Smooth muscle cell (in vitro differentiated cells): ENCODE measurements around the gene MDM4. TPM values are rescaled to one million over a fixed set of nuclear protein-coding genes. Genes with fewer than 3 reads are reported as not detected.

Source experiments
- DNase-seq: peaks from one replicate; lab custom pipeline; 2025; ENCODE audit not compliant: unreplicated experiment; lab: John Stamatoyannopoulos, UW
- H2AFZ ChIP-seq: fragments of 200-600 bp; sonication (generic); 2 replicates; pipeline ENCODE4 v1.6.0; 2016; ENCODE audit warnings: antibody characterized with exemption, low read depth, mild to moderate bottlenecking
- H3F3A ChIP-seq: fragments of 200-600 bp; sonication (generic); 2 replicates; pipeline ENCODE4 v1.6.0; 2017; ENCODE audit warnings: antibody characterized with exemption, low read depth
- H3K27ac ChIP-seq: fragments of 200-600 bp; sonication (generic); 2 replicates; pipeline ENCODE4 v1.5.1; 2016; ENCODE audit warnings: low read depth, mild to moderate bottlenecking
- H3K27me3 ChIP-seq: fragments of 200-600 bp; sonication (generic); 2 replicates; pipeline ENCODE4 v1.6.1; 2016; ENCODE audit warnings: low read depth, mild to moderate bottlenecking
- H3K36me3 ChIP-seq: fragments of 200-600 bp; sonication (generic); 2 replicates; pipeline ENCODE4 v1.5.1; 2016; ENCODE audit warnings: low read depth
- H3K4me1 ChIP-seq: fragments of 200-600 bp; sonication (generic); 2 replicates; pipeline ENCODE4 v1.5.1; 2016; ENCODE audit warnings: low read depth
- H3K4me2 ChIP-seq: fragments of 200-600 bp; sonication (generic); 2 replicates; pipeline ENCODE4 v1.6.0; 2016; ENCODE audit warnings: mild to moderate bottlenecking
- H3K4me3 ChIP-seq: fragments of 200-600 bp; sonication (generic); 2 replicates; pipeline ENCODE4 v1.5.1; 2016; ENCODE audit warnings: mild to moderate bottlenecking
- H3K79me2 ChIP-seq: fragments of 200-600 bp; sonication (generic); 2 replicates; pipeline ENCODE4 v1.6.0; 2016; ENCODE audit warnings: low read depth, mild to moderate bottlenecking
- H3K9ac ChIP-seq: fragments of 200-600 bp; sonication (generic); 2 replicates; pipeline ENCODE4 v1.6.0; 2016; ENCODE audit warnings: low read depth
- H3K9me3 ChIP-seq: fragments of 200-600 bp; sonication (generic); replicated peaks from 2 replicates; pipeline ENCODE4 v1.5.1; 2016; ENCODE audit warnings: low read depth
- H4K20me1 ChIP-seq: fragments of 200-600 bp; sonication (generic); 2 replicates; pipeline ENCODE4 v1.6.0; 2016; ENCODE audit warnings: low read depth
- CTCF ChIP-seq: fragments of 200-600 bp; sonication (generic); IDR thresholded peaks from 2 replicates; pipeline ENCODE4 v1.5.1; 2017; ENCODE audit warnings: borderline replicate concordance, mild to moderate bottlenecking, antibody characterized with exemption; ENCODE audit not compliant: insufficient read depth, poor library complexity, severe bottlenecking
- WGBS: methylation state at CpG from one replicate; pipeline ENCODE4 v1.1.7; 2016; ENCODE audit warnings: low lambda C conversion rate; 5-methylcytosine and 5-hydroxymethylcytosine counted together
- polyA plus RNA-seq: library from polyadenylated mRNA; unstranded; fragments of >200 nt; fragmentation: Nextera tagmentation; extraction: Ambion mirVana; gene quantifications from 2 replicates; pipeline ENCODE4 v1.2.1, GENCODE V29; 2016
- total RNA-seq: library from RNA; depleted of rRNA; stranded (reverse); fragments of >200 nt; gene quantifications from 2 replicates; pipeline ENCODE4 v1.2.3, GENCODE V29; 2014

The MDM4 gene
- total and polyA plus RNA-seq, 2 experiments from 2014 or later: 10.8 to 31.7 TPM

GRCh38 chr1:204494281-204495077 lies 21.7 kb upstream of the MDM4 start, which contains the start of gene PIK3C2B:
TSS of gene PIK3C2B (minus strand) at chr1:204494805. CDS start at chr1:204469802, 25,003 bp downstream.
- WGBS: under 1% methylated on average over 58 of the region's 69 CpGs
- Histone ChIP-seq H4K20me1 (peaks cover 18% of the 10 kb centered on the region), H3K4me1 (peaks cover 19% of the 10 kb centered on the region), H3K79me2 (peaks cover 12% of the 10 kb centered on the region), H3K36me3 (no peaks in the 10 kb centered on the region), H3F3A (peaks cover 3% of the 10 kb centered on the region), H3K27ac (peak within 1 kb of the TSS; percentile 32), H3K4me2 (peak within 1 kb of the TSS; percentile 85), H3K9me3 (no peaks in the 10 kb centered on the region), H3K9ac (peak within 1 kb of the TSS; percentile 27), H2AFZ (peak within 1 kb of the TSS; percentile 94), H3K27me3 (no peaks in the 10 kb centered on the region), H3K4me3 (peak within 1 kb of the TSS; percentile 95)
- peak; percentile 34 for TF ChIP-seq CTCF
- DNase-seq: peak; percentile 53

- Histone ChIP-seq H3K79me2 (peaks cover 12% of the 10 kb centered on the region), H3K9me3 (no peaks in the 10 kb centered on the region), H3K36me3 (no peaks in the 10 kb centered on the region), H4K20me1 (peaks cover 16% of the 10 kb centered on the region), H3K4me1 (peaks cover 19% of the 10 kb centered on the region), H3K4me3 (peak overlapping the region; percentile 95), H3K4me2 (peak overlapping the region; percentile 85), H3K27ac (no peak overlapping the region), H3K9ac (no peak overlapping the region), H3F3A (peaks cover 3% of the 10 kb centered on the region), H2AFZ (peak overlapping the region; percentile 42), H3K27me3 (no peaks in the 10 kb centered on the region)
- DNase-seq: no peak
- 7% methylated on average over 17 of the region's 17 CpGs for WGBS
- TF ChIP-seq CTCF: no peak
Measured at GRCh38 chr1:204495078-204495753, 21.0 kb upstream of the MDM4 start.

- no peaks in the 10 kb centered on the region for H3K27me3 ChIP-seq
- H3K4me2 ChIP-seq: no peak overlapping the region
- peaks cover 3% of the 10 kb centered on the region for H3F3A ChIP-seq
- H3K4me1 ChIP-seq: peaks cover 19% of the 10 kb centered on the region
- no peaks in the 10 kb centered on the region for H3K9me3 ChIP-seq
- DNase-seq: no peak
- H3K79me2 ChIP-seq: peaks cover 12% of the 10 kb centered on the region
- no peak for TF ChIP-seq CTCF
- H3K36me3 ChIP-seq: no peaks in the 10 kb centered on the region
- H4K20me1 ChIP-seq: peaks cover 11% of the 10 kb centered on the region
- no peak overlapping the region for H2AFZ ChIP-seq
- no peak overlapping the region for H3K9ac ChIP-seq
- H3K27ac ChIP-seq: no peak overlapping the region
- peak overlapping the region; percentile 95 for H3K4me3 ChIP-seq
- WGBS: 76% methylated on average over 6 of the region's 6 CpGs
Measured at GRCh38 chr1:204495777-204496176, 20.4 kb upstream of the MDM4 start.
